Activated CD8-positive, alpha-beta memory T cell treated with anti-CD3 and anti-CD28 coated beads, Interleukin-2, amount 50 U/mL, for 4 hours (primary cell): ENCODE data around the gene THRB.
"Not testable (repeated sequence)": the region's sequence is repeated elsewhere in the genome, so short reads cannot be mapped to it uniquely, and the experiment has no call there.

Source experiments
- DNase-seq: peaks from one replicate; pipeline ENCODE4 v3.0.0-alpha.2; 2020

The THRB gene

DNA sequence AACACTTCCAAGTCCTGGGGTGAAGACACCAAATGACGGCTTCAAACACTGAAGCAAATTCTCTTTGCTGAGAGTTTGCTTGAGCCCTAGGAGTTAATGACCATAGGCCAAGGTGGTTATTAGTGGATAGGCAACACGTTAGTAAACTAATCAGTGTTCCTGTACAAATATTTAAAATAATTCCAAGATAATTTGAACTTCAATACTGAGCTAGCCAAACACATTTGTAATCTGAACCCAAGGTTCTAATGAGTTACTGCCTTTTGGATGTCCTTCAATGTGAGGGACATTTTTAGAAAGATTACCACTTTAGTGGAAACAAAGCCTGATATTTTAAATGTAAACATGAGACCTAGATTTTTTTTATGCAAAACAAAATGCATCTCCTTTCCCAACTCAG, 94.6 kb downstream of the THRB start:
- DNase-seq, result no peak

DNA sequence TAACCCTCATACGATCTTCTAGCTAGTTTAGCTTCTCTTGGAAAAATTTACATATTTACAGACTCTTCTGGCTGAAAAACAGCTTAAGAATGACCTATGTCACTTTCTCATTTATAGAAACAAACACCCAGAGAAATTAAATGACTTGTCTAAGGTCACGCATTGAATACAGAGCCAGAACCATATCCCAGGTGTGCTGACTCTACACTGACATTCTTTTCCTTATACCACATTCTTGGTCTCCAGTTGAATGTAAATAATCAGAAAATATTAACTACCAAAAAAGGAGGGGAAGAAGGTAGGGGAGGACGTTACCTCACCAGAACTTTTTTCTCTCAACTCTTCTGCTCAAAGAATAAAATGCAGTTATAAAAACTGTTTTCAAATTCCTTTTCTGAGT, 95.0 kb downstream of the THRB start:
- DNase-seq, result no peak

GRCh38 chr3:24398712-24399111, 95.9 kb downstream of the THRB start:
- not testable (repeated sequence) for DNase-seq

GRCh38 chr3:24396338-24396737, 98.3 kb downstream of the THRB start:
- DNase-seq, result no peak

GRCh38 chr3:24394754-24395153, 99.9 kb downstream of the THRB start:
- no peak for DNase-seq

- DNase-seq, result no peak
These were observed 101.3 kb downstream of the THRB start for GRCh38 chr3:24393316-24393715.

DNA sequence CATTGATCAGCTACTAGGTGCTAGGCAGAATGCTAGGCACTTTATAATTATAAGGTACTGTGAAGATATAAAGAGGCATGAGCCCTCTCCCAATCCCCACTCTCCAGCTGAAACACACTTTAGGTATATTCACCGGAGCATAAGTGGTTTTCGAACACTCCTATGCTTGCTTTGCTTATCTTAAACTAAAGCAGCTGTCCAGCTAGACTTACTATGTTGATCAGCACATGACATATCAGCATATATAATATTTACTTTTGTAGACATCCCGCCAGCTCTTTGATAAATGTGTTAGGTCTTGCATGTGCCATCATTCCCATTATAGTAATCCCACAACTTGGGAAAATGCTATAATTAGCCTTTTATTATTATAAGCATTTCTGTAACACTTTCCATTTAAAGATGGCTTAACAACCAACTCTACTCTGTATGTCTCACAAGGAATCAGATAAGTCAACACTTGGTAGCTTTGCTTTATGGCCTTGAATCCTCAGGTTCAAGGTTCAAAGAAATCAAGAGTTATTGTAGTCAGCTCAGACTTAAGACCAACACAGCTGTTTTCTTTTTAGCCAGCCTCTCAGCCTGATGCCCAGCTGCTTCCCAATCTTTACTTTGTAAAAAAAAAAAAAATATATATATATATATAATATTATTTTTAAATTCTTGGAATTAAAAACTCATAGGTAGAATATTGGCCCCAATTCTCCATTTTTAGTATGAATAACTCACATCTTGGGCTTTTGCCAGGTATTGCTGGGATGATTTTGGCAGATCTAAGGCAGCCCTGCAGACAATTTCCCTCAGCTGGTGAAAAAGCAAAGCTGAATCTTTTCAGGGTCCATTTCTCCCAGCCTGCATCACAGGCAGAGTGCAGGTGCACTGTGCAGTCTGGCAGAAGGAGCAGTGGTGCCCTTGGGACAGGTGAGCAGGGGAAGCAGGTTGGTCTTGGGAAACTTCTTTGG, 104.2 kb downstream of the THRB start:
- no peak for DNase-seq

GRCh38 chr3:24389108-24390090, 105.3 kb downstream of the THRB start:
- DNase-seq, result no peak

DNA sequence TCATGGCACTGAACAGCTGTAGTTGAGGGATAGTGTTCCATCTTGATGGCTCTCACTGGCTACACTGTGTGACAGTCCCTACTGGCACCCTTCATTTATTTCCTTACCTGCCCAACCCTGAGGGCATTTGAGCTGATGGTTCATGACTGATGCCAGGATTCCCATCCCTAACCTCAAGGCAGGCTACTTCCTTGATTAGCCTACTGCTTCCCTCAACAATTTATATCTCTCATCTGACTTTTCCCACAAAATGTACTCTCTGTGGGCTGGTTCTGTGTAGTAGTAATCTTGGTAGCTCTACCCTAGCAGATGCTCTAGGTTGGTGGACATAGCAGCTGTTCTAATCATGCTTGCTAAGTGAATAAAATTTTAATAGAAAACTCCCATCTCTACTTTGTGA, 106.0 kb downstream of the THRB start:
- DNase-seq, result no peak

DNA sequence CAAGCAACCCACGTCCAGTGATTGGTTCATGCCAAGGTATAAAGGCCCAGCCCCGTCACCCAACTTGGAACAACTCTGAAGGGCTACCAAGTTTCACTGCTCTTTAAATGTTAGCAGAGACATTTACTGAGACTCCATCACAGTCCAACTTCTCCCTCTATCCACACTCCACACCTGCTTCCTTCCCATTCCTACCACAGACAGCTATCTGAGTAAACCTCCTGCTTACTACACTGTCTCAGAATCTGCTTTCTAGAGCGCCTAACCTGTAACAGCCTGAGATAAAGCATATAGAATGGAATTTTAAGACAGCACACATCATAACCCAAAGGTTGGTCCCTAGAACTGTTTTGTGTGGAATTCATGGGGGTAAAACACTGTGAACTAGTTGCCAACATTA, 106.5 kb downstream of the THRB start:
- DNase-seq, result no peak

DNA sequence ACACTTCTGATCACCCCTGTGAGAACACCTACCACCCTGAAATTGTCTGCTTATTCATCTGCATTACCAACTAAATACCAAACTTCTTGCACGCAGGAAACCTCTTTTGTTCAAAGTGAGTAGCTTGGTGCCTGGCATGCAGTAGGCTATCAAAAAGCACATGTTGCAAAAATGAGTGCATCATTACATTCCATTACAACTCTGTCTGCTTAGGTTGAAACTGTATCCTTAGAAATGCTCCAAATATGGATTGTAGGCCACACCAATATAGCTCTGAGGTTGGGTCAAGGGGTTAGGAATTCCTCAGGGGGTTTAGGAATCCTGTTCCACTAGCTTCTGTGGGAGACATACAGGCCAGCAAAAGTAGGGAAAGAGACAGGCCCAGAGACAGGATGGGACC, 107.2 kb downstream of the THRB start:
- no peak for DNase-seq

- no peak for DNase-seq
These were observed 107.7 kb downstream of the THRB start for GRCh38 chr3:24387000-24387399.

GRCh38 chr3:24386458-24386857, 108.2 kb downstream of the THRB start:
- DNase-seq, result no peak

- DNase-seq, result no peak
These were observed 109.5 kb downstream of the THRB start for GRCh38 chr3:24385012-24385615.

DNA sequence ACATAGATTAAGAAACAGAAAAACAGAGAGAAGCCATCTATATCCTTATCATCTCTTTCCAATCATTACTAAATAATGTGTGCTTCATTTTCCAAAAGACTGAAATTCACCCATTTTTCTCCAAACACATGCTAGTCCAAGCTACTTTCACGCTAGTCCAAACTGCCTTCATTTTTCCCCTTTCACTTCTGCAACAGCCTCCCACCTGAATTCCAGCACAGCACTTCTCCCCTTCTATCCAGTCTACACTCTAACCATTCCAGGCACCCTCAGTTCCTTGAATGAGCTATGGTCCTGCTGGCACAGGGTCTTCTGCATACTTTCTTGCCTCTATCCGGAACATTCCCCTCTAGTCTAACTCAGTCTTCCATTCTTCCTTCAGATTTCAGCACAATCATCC, 112.0 kb downstream of the THRB start:
- DNase-seq, result no peak

GRCh38 chr3:24379936-24380335, 114.7 kb downstream of the THRB start:
- no peak for DNase-seq

DNA sequence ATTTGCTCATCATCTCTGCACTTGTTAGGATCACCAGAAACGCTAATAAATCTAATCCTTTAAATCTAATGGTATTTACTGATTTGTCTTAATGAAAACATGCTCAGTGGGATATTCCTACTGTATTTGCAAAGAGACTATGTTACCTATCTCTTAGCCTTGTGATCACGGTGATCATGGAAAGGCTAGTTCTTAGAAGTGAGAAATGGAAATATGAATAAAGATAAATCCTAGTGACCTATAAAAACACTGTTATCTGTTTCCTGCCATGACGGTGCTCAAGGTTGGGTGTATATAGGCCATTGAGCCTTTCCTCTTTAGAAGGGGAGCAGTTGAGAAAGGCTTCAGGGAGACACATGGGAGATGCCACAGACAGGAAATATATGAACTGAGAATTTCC, 116.3 kb downstream of the THRB start:
- DNase-seq, result no peak

- no peak for DNase-seq
These were observed 117.2 kb downstream of the THRB start for GRCh38 chr3:24377218-24377993.

GRCh38 chr3:24375947-24376384, 118.7 kb downstream of the THRB start:
- DNase-seq, result no peak

GRCh38 chr3:24374801-24375200, 119.8 kb downstream of the THRB start:
- DNase-seq, result no peak

- DNase-seq, result no peak
These were observed 121.3 kb downstream of the THRB start for GRCh38 chr3:24373198-24373959.
